Gastrocnemius medialis (tissue), 4 donors: Measurements from ENCODE around the gene CENPX.

Source experiments
- CTCF ChIP-seq, 5 experiments: fragments of 450-650 bp in 3 of 5; fragments of 200-600 bp in 2 of 5; sonication (generic) in 2 of 5; IDR thresholded peaks in 4 of 5; conservative IDR thresholded peaks in 1 of 5; 1 replicate in 4 of 5; 2 replicates in 1 of 5; pipeline ENCODE4 v1.5.1; 2016 to 2019; ENCODE audit warnings: antibody characterized with exemption in 5 of 5, mild to moderate bottlenecking in 3 of 5, moderate library complexity in 3 of 5
- POLR2A ChIP-seq, 2 donors: fragments of 450-650 bp; IDR thresholded peaks; one replicate each; pipeline ENCODE4 v1.6.1; 2017; ENCODE audit warnings: antibody characterized with exemption in 2 of 2, mild to moderate bottlenecking in 2 of 2, moderate library complexity in 2 of 2

GRCh38 chr17:81983639-81984373 lies 38.9 kb downstream of the CENPX start:
- TF ChIP-seq CTCF (IDR thresholded peaks at IDR 0.05 in 4 of 5, conservative IDR thresholded peaks at IDR 0.05 in 1 of 5) (no peak), POLR2A (IDR thresholded peaks at IDR 0.05) (no peak)
